Measurements from ENCODE around the gene GFI1B.

GRCh38 chr9:132957805-132958204 is 20.7 kb upstream of the GFI1B start:
- no peak for TF ChIP-seq POLR2A (IDR thresholded peaks at IDR 0.05; ENCODE audit: low read depth, low read length)
- no peak for TF ChIP-seq TAF1 (IDR thresholded peaks at IDR 0.05; ENCODE audit: low read depth, low read length)
- TF ChIP-seq POLR2AphosphoS5 (IDR thresholded peaks at IDR 0.05; ENCODE audit: low read depth, low read length), result no peak
- TF ChIP-seq PAX5 (IDR thresholded peaks at IDR 0.05; ENCODE audit: insufficient read depth, low read length, severe bottlenecking), result no peak
- TF ChIP-seq SPI1 (IDR thresholded peaks at IDR 0.05; ENCODE audit: low read depth, low read length), result no peak
